Astrocyte (in vitro differentiated cells and primary cell): ENCODE data around the gene HABP4. TPM values are rescaled to one million over a fixed set of nuclear protein-coding genes. Genes with fewer than 3 reads are reported as not detected.

Experiments
- DNase-seq: peaks from one replicate; pipeline ENCODE4 v3.0.0-alpha.2; 2010; ENCODE audit warnings: low read depth
- FAIRE-seq: peaks from 2 replicates; lab custom pipeline; 2011; peaks lifted over from hg19 to GRCh38; lab: Jason Lieb, UNC
- H2AFZ ChIP-seq: 2 replicates; pipeline ENCODE4 v1.6.0; 2012; ENCODE audit warnings: low read depth, low read length, inconsistent platforms
- H3K27ac ChIP-seq: 2 replicates; pipeline ENCODE4 v1.5.1; 2011; ENCODE audit warnings: low read depth, low read length, inconsistent platforms
- H3K27me3 ChIP-seq: 2 replicates; pipeline ENCODE4 v1.6.0; 2011; ENCODE audit warnings: low read length, inconsistent platforms; ENCODE audit not compliant: insufficient read depth
- H3K36me3 ChIP-seq: 2 replicates; pipeline ENCODE4 v1.5.1; 2011; ENCODE audit warnings: low read length, inconsistent platforms; ENCODE audit not compliant: insufficient read depth
- H3K4me1 ChIP-seq: 2 replicates; pipeline ENCODE4 v1.5.1; 2011; ENCODE audit warnings: low read length, inconsistent platforms; ENCODE audit not compliant: insufficient read depth
- H3K4me2 ChIP-seq: 2 replicates; pipeline ENCODE4 v1.6.0; 2012; ENCODE audit warnings: low read length, inconsistent platforms
- H3K4me3 ChIP-seq: 2 replicates; pipeline ENCODE4 v1.5.1; 2011; ENCODE audit warnings: low read depth, mild to moderate bottlenecking, low read length, inconsistent platforms; ENCODE audit not compliant: insufficient read depth
- H3K79me2 ChIP-seq: 2 replicates; pipeline ENCODE4 v1.6.0; 2012; ENCODE audit warnings: mild to moderate bottlenecking, low read length, inconsistent platforms; ENCODE audit not compliant: insufficient read depth
- H3K9ac ChIP-seq: 2 replicates; pipeline ENCODE4 v1.6.0; 2012; ENCODE audit warnings: mild to moderate bottlenecking, low read length, inconsistent platforms
- H3K9me3 ChIP-seq: 2 replicates; pipeline ENCODE4 v1.5.1; 2012; ENCODE audit warnings: low read depth, mild to moderate bottlenecking, low read length, inconsistent platforms; ENCODE audit not compliant: insufficient read depth
- H4K20me1 ChIP-seq: 2 replicates; pipeline ENCODE4 v1.6.0; 2012; ENCODE audit warnings: low read length, inconsistent platforms; ENCODE audit not compliant: insufficient read depth
- H3K27ac Mint-ChIP-seq: one replicate; pipeline ENCODE4 v1.8.0; 2021; ENCODE audit warnings: mild to moderate bottlenecking, mixed read lengths; ENCODE audit not compliant: unreplicated experiment
- H3K27me3 Mint-ChIP-seq: one replicate; pipeline ENCODE4 v1.8.0; 2021; ENCODE audit warnings: low read depth, mixed read lengths; ENCODE audit not compliant: unreplicated experiment
- H3K36me3 Mint-ChIP-seq: one replicate; pipeline ENCODE4 v1.8.0; 2021; ENCODE audit warnings: low read depth, mixed read lengths; ENCODE audit not compliant: unreplicated experiment
- H3K4me1 Mint-ChIP-seq: one replicate; pipeline ENCODE4 v1.8.0; 2021; ENCODE audit warnings: low read depth, mixed read lengths; ENCODE audit not compliant: unreplicated experiment
- H3K4me3 Mint-ChIP-seq: one replicate; pipeline ENCODE4 v1.8.0; 2021; ENCODE audit warnings: mild to moderate bottlenecking, moderate library complexity, mixed read lengths; ENCODE audit not compliant: unreplicated experiment
- H3K9me3 Mint-ChIP-seq: one replicate; pipeline ENCODE4 v1.8.0; 2021; ENCODE audit warnings: mild to moderate bottlenecking, mixed read lengths; ENCODE audit not compliant: unreplicated experiment
- CTCF ChIP-seq: IDR thresholded peaks from 2 replicates; pipeline ENCODE4 v1.5.1; 2011; ENCODE audit warnings: low read depth, mild to moderate bottlenecking, inconsistent platforms, low read length, moderate library complexity; ENCODE audit not compliant: insufficient read depth
- EZH2 ChIP-seq: IDR thresholded peaks from 2 replicates; pipeline ENCODE4 v1.6.1; 2012; ENCODE audit warnings: mild to moderate bottlenecking, low read length, inconsistent platforms; ENCODE audit not compliant: insufficient read depth
- total RNA-seq: library from RNA; stranded (reverse); gene quantifications from 2 replicates; pipeline ENCODE4 v1.2.1, GENCODE V29; 2021

HABP4 gene
- total RNA-seq, 1 donor from 2014 or later: 20.1 TPM

DNA sequence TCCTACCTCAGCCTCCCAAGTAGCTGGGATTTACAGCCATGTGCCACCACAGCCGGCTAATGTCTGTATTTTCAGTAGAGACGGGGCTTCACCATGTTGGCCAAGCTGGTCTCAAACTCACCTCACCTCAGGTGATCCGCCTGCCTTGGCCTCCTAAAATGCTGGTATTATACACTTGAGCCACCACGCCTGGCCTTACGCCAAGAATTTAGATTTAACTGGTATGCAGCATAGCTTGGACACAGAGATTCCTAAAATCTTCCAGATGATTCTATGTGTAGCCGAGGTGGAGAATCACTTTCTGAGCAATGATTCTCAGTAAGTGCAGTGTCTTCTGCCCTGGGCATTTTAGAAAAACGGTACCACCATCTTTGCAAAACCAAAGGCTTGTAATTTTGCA, 74.1 kb downstream of the HABP4 start:
- Histone ChIP-seq H3K4me3 (no peak overlapping the region), H3K4me2 (no peak overlapping the region), H3K4me1 (no peaks in the 10 kb centered on the region), H4K20me1 (no peaks in the 10 kb centered on the region), H3K9me3 (no peaks in the 10 kb centered on the region), H3K79me2 (no peaks in the 10 kb centered on the region), H3K36me3 (no peaks in the 10 kb centered on the region), H3K9ac (no peak overlapping the region), H3K27ac (no peak overlapping the region), H3K27me3 (no peaks in the 10 kb centered on the region), H2AFZ (no peak overlapping the region)
- TF ChIP-seq CTCF (no peak), EZH2 (no peak)
- H3K27ac Mint-ChIP-seq: no peak overlapping the region
- H3K4me3 Mint-ChIP-seq: no peak overlapping the region
- no peak for FAIRE-seq
- DNase-seq: no peak
- H3K4me1 Mint-ChIP-seq: no peaks in the 10 kb centered on the region
- peaks cover 10% of the 10 kb centered on the region for H3K36me3 Mint-ChIP-seq
- H3K27me3 Mint-ChIP-seq: no peaks in the 10 kb centered on the region
- no peaks in the 10 kb centered on the region for H3K9me3 Mint-ChIP-seq

DNA sequence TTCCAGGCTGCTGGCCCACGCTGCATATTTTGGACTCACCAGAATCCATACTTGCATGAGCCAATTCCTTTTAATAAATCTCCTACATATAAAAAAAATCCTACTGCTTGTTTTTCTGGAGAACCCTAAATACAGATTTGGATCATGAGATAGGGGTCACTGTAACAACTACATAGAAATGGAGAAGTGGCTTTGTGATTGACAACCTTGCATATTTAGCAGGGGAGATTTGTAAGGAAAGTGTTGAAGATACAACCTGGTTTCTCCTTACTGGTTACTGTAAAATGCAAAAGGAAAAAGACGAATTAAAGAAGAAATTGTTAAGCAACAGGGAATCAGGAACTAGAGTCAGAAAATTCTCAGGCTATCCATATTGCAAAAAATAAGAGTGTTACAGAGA, 74.8 kb downstream of the HABP4 start:
- Mint-ChIP-seq H3K9me3 (no peaks in the 10 kb centered on the region), H3K4me1 (no peaks in the 10 kb centered on the region), H3K4me3 (no peak overlapping the region), H3K36me3 (peaks cover 10% of the 10 kb centered on the region), H3K27me3 (no peaks in the 10 kb centered on the region), H3K27ac (no peak overlapping the region)
- H2AFZ ChIP-seq: no peak overlapping the region
- H3K9ac ChIP-seq: no peak overlapping the region
- H3K9me3 ChIP-seq: no peaks in the 10 kb centered on the region
- H3K79me2 ChIP-seq: no peaks in the 10 kb centered on the region
- FAIRE-seq (no peak), DNase-seq (no peak)
- H3K27me3 ChIP-seq: no peaks in the 10 kb centered on the region
- TF ChIP-seq CTCF: no peak
- TF ChIP-seq EZH2: no peak
- H3K36me3 ChIP-seq: no peaks in the 10 kb centered on the region
- H3K27ac ChIP-seq: no peak overlapping the region
- no peaks in the 10 kb centered on the region for H3K4me1 ChIP-seq
- H3K4me2 ChIP-seq: no peak overlapping the region
- no peak overlapping the region for H3K4me3 ChIP-seq
- H4K20me1 ChIP-seq: no peaks in the 10 kb centered on the region

GRCh38 chr9:96532173-96532572, 82.2 kb downstream of the HABP4 start:
- DNase-seq (no peak), FAIRE-seq (no peak)
- TF ChIP-seq CTCF (no peak), EZH2 (no peak)
- H2AFZ ChIP-seq: no peak overlapping the region
- H3K4me1 Mint-ChIP-seq: no peaks in the 10 kb centered on the region
- H3K4me2 ChIP-seq: no peak overlapping the region
- no peak overlapping the region for H3K27ac ChIP-seq
- no peaks in the 10 kb centered on the region for H4K20me1 ChIP-seq
- H3K4me3 ChIP-seq: no peak overlapping the region
- no peaks in the 10 kb centered on the region for H3K79me2 ChIP-seq
- peaks cover 22% of the 10 kb centered on the region for H3K36me3 Mint-ChIP-seq
- H3K36me3 ChIP-seq: peaks cover 2% of the 10 kb centered on the region
- peaks cover 5% of the 10 kb centered on the region for H3K9me3 Mint-ChIP-seq
- H3K4me3 Mint-ChIP-seq: no peak overlapping the region
- no peak overlapping the region for H3K9ac ChIP-seq
- no peaks in the 10 kb centered on the region for H3K9me3 ChIP-seq
- no peaks in the 10 kb centered on the region for H3K4me1 ChIP-seq
- H3K27me3 Mint-ChIP-seq: no peaks in the 10 kb centered on the region
- H3K27ac Mint-ChIP-seq: no peak overlapping the region
- H3K27me3 ChIP-seq: no peaks in the 10 kb centered on the region
